K562 (cell line): ENCODE results near the gene ANAPC5. TPM values are rescaled to one million over a fixed set of nuclear protein-coding genes. Genes with fewer than 3 reads are reported as not detected.

ENCODE experiments used
- ATF1 ChIP-seq, 2 experiments: fragments of 450-650 bp in 1 of 2; IDR thresholded peaks; 2 replicates each; pipeline ENCODE4 v1.6.1; 2016; ENCODE audit warnings: missing compliant biosample characterization in 1 of 2, missing genetic modification characterization in 1 of 2
- ATF7 ChIP-seq: fragments of 450-650 bp; IDR thresholded peaks from 2 replicates; pipeline ENCODE4 v1.7.1; 2014; ENCODE audit warnings: mild to moderate bottlenecking, moderate library complexity
- BCOR ChIP-seq: fragments of 450-650 bp; IDR thresholded peaks from 2 replicates; pipeline ENCODE4 v1.6.1; 2016
- BRD4 ChIP-seq: fragments of 200-600 bp; sonication (generic); IDR thresholded peaks from 2 replicates; pipeline ENCODE4 v1.6.1; 2017; ENCODE audit warnings: inconsistent platforms
- CBX3 ChIP-seq, 2 experiments: IDR thresholded peaks; 1 replicate in 1 of 2; 2 replicates in 1 of 2; pipeline ENCODE4 v1.6.1; 2012; ENCODE audit warnings: inconsistent platforms in 2 of 2, low read length in 2 of 2, borderline replicate concordance in 1 of 2, control low read depth in 1 of 2
- EP400 ChIP-seq: fragments of 450-650 bp; IDR thresholded peaks from 2 replicates; pipeline ENCODE4 v1.6.1; 2017; ENCODE audit warnings: antibody characterized with exemption, mild to moderate bottlenecking, moderate library complexity
- GABPB1 ChIP-seq: sonication (generic); formaldehyde crosslinking; IDR thresholded peaks from 2 replicates; pipeline ENCODE4 v1.8.0; 2022; ENCODE audit warnings: mild to moderate bottlenecking, missing genetic modification reagents
- JUN ChIP-seq, 2 experiments: sonication (generic) in 1 of 2; formaldehyde crosslinking in 1 of 2; IDR thresholded peaks; 2 replicates each; pipeline versions ENCODE4 v1.6.1 to v1.8.0; 2012 to 2022; ENCODE audit warnings: borderline replicate concordance in 2 of 2, mild to moderate bottlenecking in 2 of 2, improper control_type of control experiment in 1 of 2, low read depth in 1 of 2, low read length in 1 of 2, missing genetic modification reagents in 1 of 2
- NFRKB ChIP-seq: fragments of 450-650 bp; IDR thresholded peaks from 2 replicates; pipeline ENCODE4 v1.6.1; 2016; ENCODE audit warnings: low read depth
- SP1 ChIP-seq: sonication (generic); formaldehyde crosslinking; IDR thresholded peaks from 2 replicates; pipeline ENCODE4 v1.8.1; 2022; ENCODE audit warnings: mild to moderate bottlenecking, missing genetic modification reagents
- ZNF398 ChIP-seq: fragments of 250-450 bp; sonication (Bioruptor Pico); IDR thresholded peaks from 2 replicates; pipeline ENCODE4 v1.8.0; 2021; ENCODE audit warnings: moderate library complexity, mild to moderate bottlenecking, inconsistent platforms
- ZNF436 ChIP-seq: fragments of 250-450, 450-650 bp; sonication (Bioruptor Pico); formaldehyde crosslinking; IDR thresholded peaks from 2 replicates; pipeline ENCODE4 v1.7.0; 2020; ENCODE audit warnings: mild to moderate bottlenecking
- polyA plus RNA-seq, 8 experiments: library from polyadenylated mRNA; depleted of rRNA in 4 of 8; stranded (reverse) in 5 of 8; unstranded in 3 of 8; fragments of >200 nt; fragmentation: Nextera tagmentation in 2 of 8; fragmentation: Illumina TruSeq in 1 of 8; extraction: Ambion mirVana in 2 of 8; extraction: Trizol in 1 of 8; gene quantifications; 2 replicates each; pipeline versions ENCODE4 v1.2.1 to v1.2.3, GENCODE V29; 2011 to 2014; ENCODE audit warnings: inconsistent platforms in 1 of 8, missing spikeins in 1 of 8
- total RNA-seq, 7 experiments: library from RNA; depleted of rRNA in 6 of 7; stranded (reverse); fragments of >200 nt in 6 of 7; fragmentation: Illumina TruSeq in 2 of 7; extraction: Trizol in 2 of 7; gene quantifications; 2 replicates each; pipeline versions ENCODE4 v1.2.1 to v1.2.3, GENCODE V29; 2011 to 2021; ENCODE audit warnings: low replicate concordance in 1 of 7

ANAPC5 gene
- total and polyA plus RNA-seq, 9 of the 15 experiments (the other 6 are each of a cell fraction or from before 2014, with no cell fraction given), result 136 to 315 (median 197) TPM

GRCh38 chr12:121383601-121384021, 31.4 kb upstream of the ANAPC5 start (continued):
- TF ChIP-seq ATF1 (CRISPR knock-in tag; IDR thresholded peaks at IDR 0.05), result no peak
- no peak for TF ChIP-seq ATF1 (tag; IDR thresholded peaks at IDR 0.05)
- TF ChIP-seq ATF7, result no peak; the same call in 1 of the 2 replicates
- no peak for TF ChIP-seq NFRKB
- TF ChIP-seq ZNF398 (CRISPR knock-in tag), result no peak
- no peak for TF ChIP-seq ZNF436 (CRISPR knock-in tag)
- TF ChIP-seq SP1 (CRISPR knock-in tag), result no peak
- TF ChIP-seq CBX3 (IDR thresholded peaks at IDR 0.05; ENCODE audit: borderline replicate concordance in 1 of 2, low read length in 2 of 2), result 0 out of 3 replicates have a peak, but pooled peaks of 1 of the 2 experiments have one; percentile 52
- no peak for TF ChIP-seq JUN (IDR thresholded peaks at IDR 0.05; ENCODE audit: borderline replicate concordance, low read depth, low read length)
- no peak for TF ChIP-seq JUN (CRISPR knock-in tag; IDR thresholded peaks at IDR 0.05; ENCODE audit: borderline replicate concordance)
- no peak for TF ChIP-seq GABPB1 (CRISPR knock-in tag)
- TF ChIP-seq EP400, result no peak
- TF ChIP-seq BRD4, result no peak
- TF ChIP-seq BCOR, result peak; percentile 85
